ENCODE results near the gene SIMC1. TPM values are rescaled to one million over a fixed set of nuclear protein-coding genes. Genes with fewer than 3 reads are reported as not detected.

Gene SIMC1
- 10.7 to 16.0 TPM (median 15.0 TPM) in 5 replicates for total RNA-seq (2022; extraction: Qiagen RNA extraction; ENCODE audit: low read depth)

DNA sequence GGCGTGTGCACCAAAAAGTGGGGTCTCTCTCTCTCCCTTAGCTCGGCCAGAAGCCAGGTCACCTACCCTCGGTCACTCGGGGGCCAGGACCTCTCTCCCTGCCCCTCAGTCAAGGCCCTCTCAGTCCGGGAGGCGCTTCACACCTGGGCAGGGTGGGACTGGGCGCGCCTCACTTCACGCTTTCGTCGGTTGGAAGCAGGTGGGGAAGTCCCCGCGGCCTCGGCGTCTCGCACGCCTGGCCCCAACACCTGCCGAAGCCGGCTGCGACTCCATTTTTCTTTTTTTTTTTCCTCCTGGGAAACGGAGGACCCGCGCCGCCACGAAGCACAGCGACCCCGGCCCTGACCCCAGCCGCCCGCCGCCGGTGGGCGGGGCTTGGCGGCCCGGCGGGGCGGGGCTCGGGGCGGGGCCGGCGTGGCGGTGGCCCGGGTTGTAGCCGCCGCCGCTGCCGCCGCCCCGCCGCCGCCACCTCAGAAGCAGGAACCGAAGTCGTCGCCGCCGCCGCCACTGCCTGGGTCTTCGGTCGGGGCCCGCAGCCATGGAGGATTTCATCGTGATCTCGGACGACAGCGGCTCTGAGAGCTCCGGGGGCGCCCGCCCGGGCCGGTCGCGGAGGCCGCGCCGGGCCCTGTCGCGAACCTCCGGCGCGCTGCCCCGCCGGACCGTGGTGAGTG lies at the start of gene SIMC1:
Gene SIMC1 (plus strand): TSS at position 454 of the 674 bp plus-strand sequence. CDS start 85 bp downstream, at position 539.

DNA sequence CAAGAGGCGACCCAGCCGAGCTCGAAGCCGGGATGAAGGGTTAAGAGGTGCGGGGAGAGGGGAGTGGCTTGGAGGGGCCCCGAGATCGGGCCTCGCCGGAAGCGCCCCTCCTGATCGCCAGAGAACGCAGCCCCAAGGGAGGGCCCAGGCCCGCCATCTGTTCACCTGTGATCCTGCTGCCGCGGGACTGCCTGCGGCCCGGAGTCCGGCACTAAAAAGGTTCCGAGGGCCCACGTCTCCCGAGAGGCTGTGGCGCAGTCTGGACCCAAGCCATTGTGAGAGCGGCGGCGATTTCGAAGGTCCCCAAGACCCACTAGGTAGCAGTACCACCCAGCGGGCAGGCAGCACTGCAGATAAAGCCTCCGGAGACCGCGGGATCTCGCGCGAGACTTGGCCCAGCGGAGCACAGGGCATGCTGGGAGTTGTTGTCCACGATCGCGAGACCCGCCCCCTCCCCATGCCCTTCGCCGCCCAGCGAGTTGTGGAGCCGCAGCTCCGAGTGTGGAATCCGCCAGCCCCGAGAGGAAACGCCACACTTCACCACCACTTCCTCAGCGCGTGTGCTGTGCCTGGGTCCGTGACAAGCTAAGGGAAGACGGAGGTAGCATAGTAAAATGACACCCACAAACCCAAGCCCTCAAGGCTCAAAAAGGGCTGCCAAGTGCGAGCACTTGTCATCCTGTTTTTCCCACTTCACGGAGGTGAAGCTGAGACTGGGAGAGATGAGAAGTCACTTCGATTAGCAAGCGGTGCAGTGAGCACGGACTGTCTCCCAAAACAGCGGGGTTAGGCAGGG lies 123.4 kb downstream of the SIMC1 start, which contains the start of gene KIAA1191:
Gene KIAA1191 (minus strand): TSS at position 328 of the 796 bp plus-strand sequence. CDS start 2,256 bp downstream, outside the sequence.

DNA sequence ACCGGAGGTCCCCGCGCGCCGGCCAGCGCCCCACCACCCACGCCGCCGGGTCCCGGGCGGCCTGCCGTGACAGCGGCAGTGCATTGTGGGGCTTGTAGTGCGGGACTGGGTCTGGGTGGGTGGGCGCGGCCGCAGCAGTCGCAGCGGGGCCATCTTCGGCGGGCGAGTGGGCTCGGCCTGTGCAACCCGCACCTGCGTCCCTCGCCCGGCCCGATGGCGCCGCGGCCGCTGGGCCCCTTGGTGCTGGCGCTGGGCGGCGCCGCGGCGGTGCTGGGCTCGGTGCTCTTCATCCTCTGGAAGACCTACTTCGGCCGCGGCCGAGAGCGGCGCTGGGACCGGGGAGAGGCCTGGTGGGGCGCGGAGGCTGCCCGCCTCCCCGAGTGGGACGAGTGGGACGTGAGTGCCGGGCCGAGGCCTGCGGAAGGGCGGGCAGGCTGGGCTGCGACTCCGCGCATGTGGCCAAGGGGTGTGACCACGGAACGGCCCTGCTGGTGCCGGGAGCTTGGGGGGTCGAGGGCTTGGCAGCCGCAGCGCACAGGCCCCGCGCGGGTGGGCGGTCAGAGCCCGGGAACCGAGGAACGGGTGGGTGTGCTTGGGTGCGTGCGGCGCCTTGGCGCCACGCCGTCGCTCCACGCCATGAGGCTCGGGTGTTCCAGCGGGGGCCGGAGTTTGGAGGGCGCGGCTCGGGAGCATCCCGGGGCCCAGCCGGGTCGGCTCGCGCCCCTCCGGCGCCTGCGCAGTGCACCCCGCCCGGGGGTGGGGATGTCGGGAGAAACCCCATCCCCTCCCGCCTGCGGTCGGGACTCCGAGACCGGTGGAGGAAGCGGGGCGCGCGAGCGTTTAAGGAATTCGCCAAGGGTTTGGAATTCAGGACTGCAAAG lies 127.4 kb downstream of the SIMC1 start, which contains the start of gene ARL10:
Gene ARL10 (plus strand): TSS at position 137 of the 881 bp plus-strand sequence. CDS start 77 bp downstream, at position 214.

DNA sequence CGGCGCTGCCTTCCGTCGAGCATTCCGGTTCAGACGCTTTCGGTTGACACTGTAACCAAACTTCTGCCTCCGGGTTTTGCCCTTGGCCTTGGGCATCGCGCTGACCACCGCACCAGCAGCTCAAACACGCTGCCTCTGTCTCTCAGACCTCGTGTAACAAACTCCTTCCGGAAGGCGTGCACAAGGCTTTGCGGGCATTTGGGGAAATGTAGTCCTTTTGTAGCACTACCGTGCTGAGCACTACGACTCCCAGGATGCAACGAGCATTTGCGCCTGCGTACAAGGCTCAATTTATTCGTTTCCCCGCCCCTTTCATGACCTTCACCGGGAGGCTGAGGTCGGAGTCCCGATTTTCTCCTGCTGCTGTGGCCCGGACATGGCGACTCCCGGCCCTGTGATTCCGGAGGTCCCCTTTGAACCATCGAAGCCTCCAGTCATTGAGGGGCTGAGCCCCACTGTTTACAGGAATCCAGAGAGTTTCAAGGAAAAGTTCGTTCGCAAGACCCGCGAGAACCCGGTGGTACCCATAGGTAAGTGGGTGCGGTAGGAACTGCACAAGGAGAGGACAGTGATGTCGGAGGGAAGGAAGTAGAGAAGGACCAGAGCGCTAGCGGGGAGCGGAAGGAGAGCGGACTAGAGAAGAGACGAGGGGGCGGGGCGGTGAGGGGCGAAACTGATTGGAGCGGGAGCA lies 150.4 kb downstream of the SIMC1 start, which contains the start of the genes HIGD2A and NOP16:
Gene HIGD2A (plus strand): TSS at position 308 of the 691 bp plus-strand sequence. CDS start 69 bp downstream, at position 377.
Gene NOP16 (minus strand): TSS at position 155 of the 691 bp plus-strand sequence. CDS start 59 bp downstream, at position 96.

Other genes starting within 250 kb of the SIMC1 start
- gene KIAA1191, start 123.3 kb downstream of the SIMC1 start, total RNA-seq (2022; extraction: Qiagen RNA extraction; ENCODE audit: low read depth), result 65.0 to 78.5 TPM (median 70.0 TPM) in 5 replicates
- gene ARL10, start 127.1 kb downstream of the SIMC1 start, total RNA-seq (2022; extraction: Qiagen RNA extraction; ENCODE audit: low read depth), result 0.48 to 1.7 TPM (median 0.65 TPM) in 5 replicates
- 114 to 148 TPM (median 129 TPM) in 5 replicates for gene NOP16, start 150.2 kb downstream of the SIMC1 start, total RNA-seq (2022; extraction: Qiagen RNA extraction; ENCODE audit: low read depth)
- 242 to 274 TPM (median 264 TPM) in 5 replicates for gene HIGD2A, start 150.3 kb downstream of the SIMC1 start, total RNA-seq (2022; extraction: Qiagen RNA extraction; ENCODE audit: low read depth)
- gene CLTB, start 178.1 kb downstream of the SIMC1 start, total RNA-seq (2022; extraction: Qiagen RNA extraction; ENCODE audit: low read depth), result 65.7 to 111 TPM (median 105 TPM) in 5 replicates
- 47.0 to 54.0 TPM (median 47.9 TPM) in 5 replicates for gene FAF2, start 210.0 kb downstream of the SIMC1 start, total RNA-seq (2022; extraction: Qiagen RNA extraction; ENCODE audit: low read depth)

Data from A549 treated with CpdA at 1 μM for 4 hours (cell line).